Measurements from ENCODE around the gene PGRMC2. TPM values are rescaled to one million over a fixed set of nuclear protein-coding genes. Genes with fewer than 3 reads are reported as not detected.
"Not testable (repeated sequence)": the region's sequence is repeated elsewhere in the genome, so short reads cannot be mapped to it uniquely, and the experiment has no call there.

PGRMC2 gene
- total and polyA plus RNA-seq, 2 donors (not counting 1 experiment from before 2014, with no cell fraction given), result 30.4 to 95.6 TPM

DNA sequence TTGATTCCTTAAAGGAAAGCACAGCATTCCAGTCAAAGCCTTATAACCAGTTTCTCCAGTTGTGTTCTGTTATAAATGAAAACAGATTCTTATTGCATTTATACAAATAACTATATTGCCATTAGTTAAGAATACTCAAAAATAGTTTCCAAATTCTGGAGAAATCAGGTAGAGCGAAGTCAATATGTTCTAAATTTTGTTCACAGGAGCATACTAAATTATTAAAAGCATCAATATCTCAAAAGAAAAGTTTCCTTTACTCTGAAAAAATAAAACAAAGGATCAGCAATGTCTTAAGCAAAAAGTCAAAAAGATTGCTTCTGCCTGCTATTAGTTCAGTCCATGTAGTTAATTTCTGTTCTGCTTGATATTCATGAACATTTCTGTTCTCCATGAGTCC lies 39.7 kb downstream of the PGRMC2 start:
- Histone ChIP-seq H3K9ac (ENCODE audit: insufficient read depth, low read length) (no peak overlapping the region), H3K27ac (ENCODE audit: insufficient read depth, low read length) (no peak overlapping the region), H3K4me1 (ENCODE audit: control insufficient read depth, extremely low read depth, insufficient read depth, low read length) (no peaks in the 10 kb centered on the region), H3K36me3 (ENCODE audit: control insufficient read depth, insufficient read depth, low read length) (no peaks in the 10 kb centered on the region), H3K4me2 (ENCODE audit: extremely low read depth, insufficient read depth, low read length) (no peak overlapping the region), H3K27me3 (ENCODE audit: control insufficient read depth, insufficient read depth, low read length) (no peaks in the 10 kb centered on the region), H3K9me3 (ENCODE audit: control insufficient read depth, insufficient read depth, low read depth, low read length) (no peaks in the 10 kb centered on the region), H2AFZ (ENCODE audit: low read length) (no peak overlapping the region), H3K4me3 (replicated peaks in 1 of 4; ENCODE audit: control extremely low read depth in 1 of 4, insufficient read depth in 1 of 4, low read depth in 3 of 4, low read length in 4 of 4) (no peak overlapping the region), H4K20me1 (ENCODE audit: control insufficient read depth, extremely low read depth, insufficient read depth, low read length) (no peaks in the 10 kb centered on the region), H3K79me2 (ENCODE audit: control insufficient read depth, insufficient read depth, low read length) (no peaks in the 10 kb centered on the region)
- no peak for DNase-seq (ENCODE audit: low read depth in 2 of 2)
- no peak for TF ChIP-seq EZH2 (IDR thresholded peaks at IDR 0.05; ENCODE audit: low read length, missing control alignments)
- TF ChIP-seq, protein P1, sequence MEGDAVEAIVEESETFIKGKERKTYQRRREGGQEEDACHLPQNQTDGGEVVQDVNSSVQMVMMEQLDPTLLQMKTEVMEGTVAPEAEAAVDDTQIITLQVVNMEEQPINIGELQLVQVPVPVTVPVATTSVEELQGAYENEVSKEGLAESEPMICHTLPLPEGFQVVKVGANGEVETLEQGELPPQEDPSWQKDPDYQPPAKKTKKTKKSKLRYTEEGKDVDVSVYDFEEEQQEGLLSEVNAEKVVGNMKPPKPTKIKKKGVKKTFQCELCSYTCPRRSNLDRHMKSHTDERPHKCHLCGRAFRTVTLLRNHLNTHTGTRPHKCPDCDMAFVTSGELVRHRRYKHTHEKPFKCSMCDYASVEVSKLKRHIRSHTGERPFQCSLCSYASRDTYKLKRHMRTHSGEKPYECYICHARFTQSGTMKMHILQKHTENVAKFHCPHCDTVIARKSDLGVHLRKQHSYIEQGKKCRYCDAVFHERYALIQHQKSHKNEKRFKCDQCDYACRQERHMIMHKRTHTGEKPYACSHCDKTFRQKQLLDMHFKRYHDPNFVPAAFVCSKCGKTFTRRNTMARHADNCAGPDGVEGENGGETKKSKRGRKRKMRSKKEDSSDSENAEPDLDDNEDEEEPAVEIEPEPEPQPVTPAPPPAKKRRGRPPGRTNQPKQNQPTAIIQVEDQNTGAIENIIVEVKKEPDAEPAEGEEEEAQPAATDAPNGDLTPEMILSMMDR (conservative IDR thresholded peaks at IDR 0.05 in 1 of 2, IDR thresholded peaks at IDR 0.05 in 1 of 2; ENCODE audit: low read depth in 1 of 2, low read length in 2 of 2), result no peak

DNA sequence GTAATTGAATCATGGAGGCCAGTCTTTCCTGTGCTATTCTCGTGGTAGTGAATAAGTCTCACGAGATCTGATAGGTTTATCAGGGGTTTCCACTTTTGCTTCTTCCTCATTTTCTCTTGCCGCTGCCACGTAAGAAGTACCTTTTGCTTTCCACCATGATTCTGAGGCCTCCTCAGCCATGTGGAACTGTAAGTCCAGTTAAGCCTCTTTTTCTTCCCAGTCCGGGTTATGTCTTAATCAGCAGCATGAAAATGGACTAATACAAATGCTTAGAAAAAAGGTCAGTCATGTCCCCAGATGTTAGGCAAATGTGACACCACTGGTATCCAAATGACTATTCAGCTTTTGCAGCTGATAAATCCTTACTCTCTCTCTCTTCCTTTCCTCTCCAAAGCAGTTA lies 42.2 kb downstream of the PGRMC2 start:
- H3K36me3 ChIP-seq (ENCODE audit: control insufficient read depth, insufficient read depth, low read length); H3K4me2 ChIP-seq (ENCODE audit: extremely low read depth, insufficient read depth, low read length); DNase-seq (ENCODE audit: low read depth in 2 of 2); H3K79me2 ChIP-seq (ENCODE audit: control insufficient read depth, insufficient read depth, low read length); H3K27ac ChIP-seq (ENCODE audit: insufficient read depth, low read length); H4K20me1 ChIP-seq (ENCODE audit: control insufficient read depth, extremely low read depth, insufficient read depth, low read length); H3K9me3 ChIP-seq (ENCODE audit: control insufficient read depth, insufficient read depth, low read depth, low read length); H3K4me1 ChIP-seq (ENCODE audit: control insufficient read depth, extremely low read depth, insufficient read depth, low read length); H3K9ac ChIP-seq (ENCODE audit: insufficient read depth, low read length); H2AFZ ChIP-seq (ENCODE audit: low read length); H3K27me3 ChIP-seq (ENCODE audit: control insufficient read depth, insufficient read depth, low read length); H3K4me3 ChIP-seq (replicated peaks in 1 of 4; ENCODE audit: control extremely low read depth in 1 of 4, insufficient read depth in 1 of 4, low read depth in 3 of 4, low read length in 4 of 4): not testable (repeated sequence)

DNA sequence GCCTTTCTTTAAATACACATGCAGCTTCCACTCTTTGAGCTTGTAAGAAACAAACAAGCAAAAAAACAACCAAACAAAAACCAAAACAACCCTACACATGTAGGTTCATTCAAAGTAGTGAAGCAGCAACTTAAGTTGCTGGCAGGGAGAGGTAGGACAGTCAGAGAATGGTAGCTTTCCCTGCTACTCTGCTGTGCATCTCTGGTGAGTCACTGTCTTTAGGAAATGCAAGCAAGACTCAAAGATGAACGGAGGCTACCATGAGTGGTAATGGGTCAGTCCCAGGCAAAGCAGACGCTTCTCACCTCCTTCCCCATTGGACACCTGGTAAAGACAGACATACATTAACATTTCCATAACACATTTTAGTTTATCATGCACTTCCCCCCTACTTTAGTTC lies 43.2 kb downstream of the PGRMC2 start:
- no peak for TF ChIP-seq EZH2 (IDR thresholded peaks at IDR 0.05; ENCODE audit: low read length, missing control alignments)
- TF ChIP-seq, protein P1 (conservative IDR thresholded peaks at IDR 0.05 in 1 of 2, IDR thresholded peaks at IDR 0.05 in 1 of 2; ENCODE audit: low read depth in 1 of 2, low read length in 2 of 2), result no peak
- Histone ChIP-seq H3K9me3 (ENCODE audit: control insufficient read depth, insufficient read depth, low read depth, low read length) (no peaks in the 10 kb centered on the region), H4K20me1 (ENCODE audit: control insufficient read depth, extremely low read depth, insufficient read depth, low read length) (no peaks in the 10 kb centered on the region), H3K79me2 (ENCODE audit: control insufficient read depth, insufficient read depth, low read length) (no peaks in the 10 kb centered on the region), H3K27ac (ENCODE audit: insufficient read depth, low read length) (no peak overlapping the region), H3K4me3 (replicated peaks in 1 of 4; ENCODE audit: control extremely low read depth in 1 of 4, insufficient read depth in 1 of 4, low read depth in 3 of 4, low read length in 4 of 4) (no peak overlapping the region), H3K9ac (ENCODE audit: insufficient read depth, low read length) (no peak overlapping the region), H3K36me3 (ENCODE audit: control insufficient read depth, insufficient read depth, low read length) (no peaks in the 10 kb centered on the region), H3K4me2 (ENCODE audit: extremely low read depth, insufficient read depth, low read length) (no peak overlapping the region), H2AFZ (ENCODE audit: low read length) (no peak overlapping the region), H3K27me3 (ENCODE audit: control insufficient read depth, insufficient read depth, low read length) (no peaks in the 10 kb centered on the region), H3K4me1 (ENCODE audit: control insufficient read depth, extremely low read depth, insufficient read depth, low read length) (peaks cover 9% of the 10 kb centered on the region)
- DNase-seq (ENCODE audit: low read depth in 2 of 2), result peak in 1 of 2 donors; percentile 30
